ENCODE data around the gene PRXL2B.
A peak's percentile ranks its signal among the peaks of the same experiment; 100 is the strongest.
"Not testable (repeated sequence)": the region's sequence is repeated elsewhere in the genome, so short reads cannot be mapped to it uniquely, and the experiment has no call there.

The PRXL2B gene

GRCh38 chr1:2617971-2618470 lies 31.4 kb downstream of the PRXL2B start:
- no peak overlapping the region for H3K27ac Mint-ChIP-seq

GRCh38 chr1:2623571-2624337 lies 37.2 kb downstream of the PRXL2B start:
- no peak overlapping the region for H3K4me3 Mint-ChIP-seq
- H3K36me3 Mint-ChIP-seq (ENCODE audit: low read depth), result no peaks in the 10 kb centered on the region
- peaks cover 6% of the 10 kb centered on the region for H3K4me1 Mint-ChIP-seq (ENCODE audit: low read depth)
- H3K27ac Mint-ChIP-seq, result no peak overlapping the region
- H3K27me3 Mint-ChIP-seq, result peaks cover 31% of the 10 kb centered on the region
- H3K9me3 Mint-ChIP-seq, result peaks cover 8% of the 10 kb centered on the region

More at GRCh38 chr1:2617971-2618470, 31.4 kb downstream of the PRXL2B start:
- H3K4me3 Mint-ChIP-seq, result no peak overlapping the region
- peaks cover 3% of the 10 kb centered on the region for H3K4me1 Mint-ChIP-seq (ENCODE audit: low read depth)
- H3K27me3 Mint-ChIP-seq, result peaks cover 3% of the 10 kb centered on the region
- no peaks in the 10 kb centered on the region for H3K36me3 Mint-ChIP-seq (ENCODE audit: low read depth)
- H3K9me3 Mint-ChIP-seq, result peaks cover 32% of the 10 kb centered on the region

- Mint-ChIP-seq H3K36me3 (ENCODE audit: low read depth) (no peaks in the 10 kb centered on the region), H3K27me3 (peaks cover 35% of the 10 kb centered on the region), H3K4me3 (no peak overlapping the region), H3K27ac (no peak overlapping the region), H3K4me1 (ENCODE audit: low read depth) (peaks cover 6% of the 10 kb centered on the region), H3K9me3 (peaks cover 4% of the 10 kb centered on the region)
Measured at GRCh38 chr1:2624735-2625300, 38.2 kb downstream of the PRXL2B start.

- Mint-ChIP-seq H3K27me3 (peaks cover 40% of the 10 kb centered on the region), H3K4me1 (ENCODE audit: low read depth) (peaks cover 6% of the 10 kb centered on the region), H3K4me3 (no peak overlapping the region), H3K27ac (no peak overlapping the region), H3K9me3 (peaks cover 4% of the 10 kb centered on the region), H3K36me3 (ENCODE audit: low read depth) (no peaks in the 10 kb centered on the region)
Measured at GRCh38 chr1:2625311-2625710, 38.7 kb downstream of the PRXL2B start.

- not testable (repeated sequence) for H3K27ac Mint-ChIP-seq; H3K9me3 Mint-ChIP-seq; H3K36me3 Mint-ChIP-seq (ENCODE audit: low read depth); H3K4me3 Mint-ChIP-seq
- Mint-ChIP-seq H3K27me3 (peaks cover 44% of the 10 kb centered on the region), H3K4me1 (ENCODE audit: low read depth) (peaks cover 10% of the 10 kb centered on the region)
Measured at GRCh38 chr1:2625748-2626147, 39.2 kb downstream of the PRXL2B start.

- Mint-ChIP-seq H3K36me3 (ENCODE audit: low read depth) (no peaks in the 10 kb centered on the region), H3K9me3 (peaks cover 10% of the 10 kb centered on the region), H3K27ac (no peak overlapping the region), H3K27me3 (peaks cover 43% of the 10 kb centered on the region), H3K4me1 (ENCODE audit: low read depth) (peaks cover 12% of the 10 kb centered on the region), H3K4me3 (no peak overlapping the region)
Measured at GRCh38 chr1:2627746-2628145, 41.2 kb downstream of the PRXL2B start.

GRCh38 chr1:2628191-2628932 lies 41.8 kb downstream of the PRXL2B start:
- Mint-ChIP-seq H3K36me3 (ENCODE audit: low read depth) (no peaks in the 10 kb centered on the region), H3K27ac (no peak overlapping the region), H3K9me3 (peaks cover 10% of the 10 kb centered on the region), H3K4me3 (no peak overlapping the region), H3K27me3 (peaks cover 43% of the 10 kb centered on the region), H3K4me1 (ENCODE audit: low read depth) (peaks cover 6% of the 10 kb centered on the region)

GRCh38 chr1:2628933-2629626 lies 42.5 kb downstream of the PRXL2B start:
- Mint-ChIP-seq H3K4me1 (ENCODE audit: low read depth) (peaks cover 6% of the 10 kb centered on the region), H3K27ac (no peak overlapping the region), H3K36me3 (ENCODE audit: low read depth) (no peaks in the 10 kb centered on the region), H3K9me3 (peaks cover 10% of the 10 kb centered on the region), H3K4me3 (no peak overlapping the region), H3K27me3 (peaks cover 43% of the 10 kb centered on the region)

- peak overlapping the region; percentile 65 for H3K27ac Mint-ChIP-seq
- H3K27me3 Mint-ChIP-seq, result peaks cover 38% of the 10 kb centered on the region
- peaks cover 10% of the 10 kb centered on the region for H3K9me3 Mint-ChIP-seq
- peaks cover 6% of the 10 kb centered on the region for H3K4me1 Mint-ChIP-seq (ENCODE audit: low read depth)
- no peak overlapping the region for H3K4me3 Mint-ChIP-seq
- no peaks in the 10 kb centered on the region for H3K36me3 Mint-ChIP-seq (ENCODE audit: low read depth)
Measured at GRCh38 chr1:2629627-2630497, 43.3 kb downstream of the PRXL2B start.

GRCh38 chr1:2630498-2631135 lies 44.0 kb downstream of the PRXL2B start:
- H3K27ac Mint-ChIP-seq, result peak overlapping the region; percentile 65
- H3K27me3 Mint-ChIP-seq, result peaks cover 35% of the 10 kb centered on the region
- peak overlapping the region; percentile 30 for H3K4me3 Mint-ChIP-seq
- peaks cover 10% of the 10 kb centered on the region for H3K9me3 Mint-ChIP-seq
- no peaks in the 10 kb centered on the region for H3K36me3 Mint-ChIP-seq (ENCODE audit: low read depth)
- peaks cover 6% of the 10 kb centered on the region for H3K4me1 Mint-ChIP-seq (ENCODE audit: low read depth)

- H3K36me3 Mint-ChIP-seq (ENCODE audit: low read depth), result no peaks in the 10 kb centered on the region
- H3K9me3 Mint-ChIP-seq, result peaks cover 10% of the 10 kb centered on the region
- peaks cover 31% of the 10 kb centered on the region for H3K27me3 Mint-ChIP-seq
- peaks cover 6% of the 10 kb centered on the region for H3K4me1 Mint-ChIP-seq (ENCODE audit: low read depth)
- no peak overlapping the region for H3K4me3 Mint-ChIP-seq
- no peak overlapping the region for H3K27ac Mint-ChIP-seq
Measured at GRCh38 chr1:2631136-2632050, 44.8 kb downstream of the PRXL2B start.

GRCh38 chr1:2632051-2632430 lies 45.5 kb downstream of the PRXL2B start:
- Mint-ChIP-seq H3K27me3 (peaks cover 25% of the 10 kb centered on the region), H3K27ac (no peak overlapping the region), H3K9me3 (peaks cover 15% of the 10 kb centered on the region), H3K36me3 (ENCODE audit: low read depth) (no peaks in the 10 kb centered on the region), H3K4me1 (ENCODE audit: low read depth) (peaks cover 8% of the 10 kb centered on the region), H3K4me3 (no peak overlapping the region)
